Sigmoid colon (tissue), 7 donors: ENCODE data around the gene ASB18. TPM values are rescaled to one million over a fixed set of nuclear protein-coding genes. Genes with fewer than 3 reads are reported as not detected.

Experiments used
- DNase-seq: peaks from one replicate; pipeline ENCODE4 v3.0.0-alpha.2; 2019
- H3K27ac ChIP-seq, 4 donors: fragments of 200-600 bp; sonication (generic); one replicate each; pipeline ENCODE4 v1.5.1; 2016 to 2019; ENCODE audit warnings: mild to moderate bottlenecking in 1 of 4
- H3K27me3 ChIP-seq, 3 donors: fragments of 200-600 bp; sonication (generic); one replicate each; pipeline ENCODE4 v1.5.1; 2019; ENCODE audit warnings: mild to moderate bottlenecking in 1 of 3
- H3K36me3 ChIP-seq, 4 donors: fragments of 200-600 bp; sonication (generic); one replicate each; pipeline ENCODE4 v1.5.1; 2016 to 2019
- H3K4me1 ChIP-seq, 4 donors: fragments of 200-600 bp; sonication (generic); one replicate each; pipeline ENCODE4 v1.5.1; 2017 to 2019
- H3K4me3 ChIP-seq, 4 donors: fragments of 200-600 bp; sonication (generic); one replicate each; pipeline ENCODE4 v1.5.1; 2017 to 2019; ENCODE audit warnings: mild to moderate bottlenecking in 2 of 4, moderate library complexity in 1 of 4
- H3K9me3 ChIP-seq, 4 donors: fragments of 200-600 bp in 3 of 4; sonication (generic) in 3 of 4; one replicate each; pipeline versions ENCODE4 v1.5.1 to v1.6.1; 2013 to 2019
- CTCF ChIP-seq, 4 experiments: fragments of 450-650 bp in 3 of 4; fragments of 200-600 bp in 1 of 4; IDR thresholded peaks; one replicate each; pipeline ENCODE4 v1.5.1; 2016 to 2019; ENCODE audit warnings: antibody characterized with exemption in 4 of 4, mild to moderate bottlenecking in 3 of 4, moderate library complexity in 2 of 4
- EP300 ChIP-seq, 4 donors: sonication (generic); formaldehyde crosslinking; IDR thresholded peaks; one replicate each; pipeline ENCODE4 v1.6.1; 2017; ENCODE audit warnings: antibody characterized with exemption in 4 of 4
- POLR2A ChIP-seq, 2 donors: fragments of 450-650 bp; IDR thresholded peaks; one replicate each; pipeline ENCODE4 v1.6.1; 2016; ENCODE audit warnings: antibody characterized with exemption in 2 of 2, mild to moderate bottlenecking in 2 of 2, moderate library complexity in 2 of 2
- POLR2AphosphoS5 ChIP-seq, 4 donors: sonication (generic); formaldehyde crosslinking; IDR thresholded peaks; one replicate each; pipeline ENCODE4 v1.6.1; 2017; ENCODE audit warnings: antibody characterized with exemption in 4 of 4
- WGBS, 2 donors: extraction: QIAGEN DNeasy Blood & Tissue Kit; methylation state at CpG; one replicate each; pipeline ENCODE4 v1.1.7; 2013; 5-methylcytosine and 5-hydroxymethylcytosine counted together
- intact Hi-C: fragments of 100-400 bp; cut with DNase I; formaldehyde crosslinking; loops from one replicate; pipeline ENCODE4 v1.15.1; 2023
- polyA plus RNA-seq, 3 donors: library from polyadenylated mRNA; stranded (reverse); fragments of 200-250 nt; gene quantifications; one replicate each; pipeline ENCODE4 v1.2.3, GENCODE V29; 2013
- total RNA-seq, 4 donors: library from RNA; depleted of rRNA; stranded (reverse); fragments of >200 nt; gene quantifications; one replicate each; pipeline ENCODE4 v1.1.0, GENCODE V29; 2016
- donor health status: healthy with polysubstance abuse.
- donor health status: Bipolar disorder and iron deficiency.
- donor health status: healthy.

The ASB18 gene
- total and polyA plus RNA-seq, 7 donors, result not detected

GRCh38 chr2:236210536-236210935 is 53.7 kb downstream of the ASB18 start:
- intact Hi-C loops, result no loop called here
- Histone ChIP-seq H3K27ac (no peak overlapping the region), H3K9me3 (no peaks in the 10 kb centered on the region), H3K27me3 (peaks cover 5 to 39% (median 17%) of the 10 kb centered on the region in 3 donors), H3K4me3 (no peak overlapping the region), H3K36me3 (no peaks in the 10 kb centered on the region), H3K4me1 (no peaks in the 10 kb centered on the region)
- DNase-seq, result no peak
- TF ChIP-seq POLR2AphosphoS5 (IDR thresholded peaks at IDR 0.05) (no peak), POLR2A (IDR thresholded peaks at IDR 0.05) (no peak), EP300 (IDR thresholded peaks at IDR 0.05) (no peak)
- WGBS, 2 donors, result 59 to 70% methylated on average over 8 of the region's 8 CpGs

- Histone ChIP-seq H3K4me3 (no peak overlapping the region), H3K27ac (no peak overlapping the region), H3K9me3 (no peaks in the 10 kb centered on the region)
Measured at GRCh38 chr2:236209996-236210395, 54.2 kb downstream of the ASB18 start.

GRCh38 chr2:236209535-236209934 is 54.7 kb downstream of the ASB18 start:
- H3K27ac ChIP-seq, result no peak overlapping the region
- TF ChIP-seq POLR2A (IDR thresholded peaks at IDR 0.05) (no peak), EP300 (IDR thresholded peaks at IDR 0.05) (no peak), POLR2AphosphoS5 (IDR thresholded peaks at IDR 0.05) (no peak), CTCF (IDR thresholded peaks at IDR 0.05) (no peak)
- intact Hi-C loops, result no loop called here
- WGBS, 2 donors, result 68 to 71% methylated on average over 6 of the region's 6 CpGs
- H3K4me3 ChIP-seq, result no peak overlapping the region
- H3K4me1 ChIP-seq, result no peaks in the 10 kb centered on the region
- no peak for DNase-seq
- no peaks in the 10 kb centered on the region for H3K36me3 ChIP-seq
- peaks cover 0 to 29% (median 10%) of the 10 kb centered on the region in 3 donors for H3K27me3 ChIP-seq
- no peaks in the 10 kb centered on the region for H3K9me3 ChIP-seq

More at GRCh38 chr2:236209996-236210395, 54.2 kb downstream of the ASB18 start:
- Histone ChIP-seq H3K27me3 (peaks cover under 1 to 33% (median 12%) of the 10 kb centered on the region in 3 donors), H3K36me3 (no peaks in the 10 kb centered on the region), H3K4me1 (no peaks in the 10 kb centered on the region)
- DNase-seq, result no peak
- intact Hi-C loops, result no loop called here
- 71 to 82% methylated on average over 5 of the region's 5 CpGs for WGBS, 2 donors
- no peak for TF ChIP-seq POLR2AphosphoS5 (IDR thresholded peaks at IDR 0.05)
- TF ChIP-seq EP300 (IDR thresholded peaks at IDR 0.05), result no peak
- no peak for TF ChIP-seq CTCF (IDR thresholded peaks at IDR 0.05)
- TF ChIP-seq POLR2A (IDR thresholded peaks at IDR 0.05), result no peak

GRCh38 chr2:236208019-236208926 is 55.9 kb downstream of the ASB18 start:
- 77 to 78% methylated on average over 28 of the region's 28 CpGs for WGBS, 2 donors

More at GRCh38 chr2:236208019-236208926, 55.9 kb downstream of the ASB18 start:
- H3K36me3 ChIP-seq, result no peaks in the 10 kb centered on the region
- no peak for TF ChIP-seq POLR2A (IDR thresholded peaks at IDR 0.05)
- no peak for TF ChIP-seq POLR2AphosphoS5 (IDR thresholded peaks at IDR 0.05)
- no peak for TF ChIP-seq EP300 (IDR thresholded peaks at IDR 0.05)
- no peak for TF ChIP-seq CTCF (IDR thresholded peaks at IDR 0.05)
- intact Hi-C loops, result no loop called here
- no peaks in the 10 kb centered on the region for H3K4me1 ChIP-seq
- no peaks in the 10 kb centered on the region for H3K9me3 ChIP-seq
- H3K27ac ChIP-seq, result no peak overlapping the region
- no peak overlapping the region for H3K4me3 ChIP-seq
- DNase-seq, result no peak
- peaks cover 0 to 16% (median 0%) of the 10 kb centered on the region in 3 donors for H3K27me3 ChIP-seq
